ENCODE results near the gene DIPK1A.

- TF ChIP-seq NFATC4 (CRISPR knock-in tag; IDR thresholded peaks at IDR 0.05) (no peak), E2F4 (CRISPR knock-in tag; IDR thresholded peaks at IDR 0.05; ENCODE audit: borderline replicate concordance, low read depth) (no peak), OVOL2 (CRISPR knock-in tag; IDR thresholded peaks at IDR 0.05; ENCODE audit: borderline replicate concordance) (no peak), AFF4 (CRISPR knock-in tag; IDR thresholded peaks at IDR 0.05; ENCODE audit: borderline replicate concordance) (no peak), ZNF232 (CRISPR knock-in tag; IDR thresholded peaks at IDR 0.05) (no peak), CBFB (CRISPR knock-in tag; IDR thresholded peaks at IDR 0.05; ENCODE audit: low read depth) (no peak), CTCF (IDR thresholded peaks at IDR 0.05) (no peak), ZNF425 (CRISPR knock-in tag; conservative IDR thresholded peaks at IDR 0.05) (no peak)
Measured at GRCh38 chr1:92969517-92969916, 8.3 kb upstream of the DIPK1A start.
